Measurements from ENCODE around the gene TTC22. TPM values are rescaled to one million over a fixed set of nuclear protein-coding genes. Genes with fewer than 3 reads are reported as not detected.

The TTC22 gene
- total RNA-seq, 1 donor from 2014 or later: not detected

GRCh38 chr1:54741531-54741930, 59.6 kb downstream of the TTC22 start:
- intact Hi-C loops (cut with DNase I): no loop called here
- DNase-seq (ENCODE audit: missing footprints): no peak

DNA sequence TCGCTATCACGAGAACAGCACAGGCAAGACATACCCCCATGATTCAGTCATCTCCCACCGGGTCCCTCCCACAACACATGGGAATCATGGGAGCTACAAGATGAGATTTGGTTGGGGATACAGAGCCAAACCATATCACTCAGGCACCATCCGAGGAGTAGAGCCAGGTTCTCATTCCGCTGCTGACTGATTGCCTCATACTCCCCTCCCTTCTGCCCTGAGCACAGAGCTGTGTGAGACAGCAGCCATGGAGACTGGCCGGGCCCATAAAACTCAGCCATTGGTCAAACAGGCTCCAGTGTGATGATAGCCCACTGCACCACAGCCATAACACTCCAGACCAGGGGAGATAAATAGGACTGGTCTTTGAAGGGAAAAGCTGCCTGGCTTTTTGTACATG, 62.9 kb downstream of the TTC22 start:
- ATAC-seq (no peak), DNase-seq (ENCODE audit: missing footprints) (no peak)
- intact Hi-C loops (cut with DNase I): no loop called here

More at GRCh38 chr1:54741531-54741930, 59.6 kb downstream of the TTC22 start:
- no peak for ATAC-seq

- intact Hi-C loops (cut with DNase I): no loop called here
- ATAC-seq: no peak
- no peak for DNase-seq (ENCODE audit: missing footprints)
Measured at GRCh38 chr1:54736685-54737084, 64.4 kb downstream of the TTC22 start.

Other genes with a start within 250 kb of the TTC22 start
- gene FAM151A, start 177.8 kb downstream of the TTC22 start, total RNA-seq: 1.5 TPM
- 3.8 TPM for gene MROH7, start 159.5 kb downstream of the TTC22 start, total RNA-seq
- 12.8 TPM for gene TTC4, start 85.5 kb downstream of the TTC22 start, total RNA-seq
- 4.2 TPM for gene PARS2, start 36.8 kb downstream of the TTC22 start, total RNA-seq
- 12.0 TPM for gene DHCR24, start 85.9 kb upstream of the TTC22 start, total RNA-seq
- not detected for gene TMEM61, start 179.3 kb upstream of the TTC22 start, total RNA-seq
- gene BSND, start 197.6 kb upstream of the TTC22 start, total RNA-seq: not detected
- gene PCSK9, start 238.2 kb upstream of the TTC22 start, total RNA-seq: not detected

Measured in Right ventricle myocardium inferior (tissue), 1 donor.